HL-60 (cell line): ENCODE measurements around the gene WFDC13.
"Not testable (repeated sequence)": the region's sequence is repeated elsewhere in the genome, so short reads cannot be mapped to it uniquely, and the experiment has no call there.

ENCODE experiments used
- DNase-seq, 2 experiments: peaks; one replicate each; pipeline ENCODE4 v3.0.0-alpha.2; 2010 to 2020; ENCODE audit warnings: low read depth in 1 of 2, low spot score in 1 of 2
- H3K27ac ChIP-seq: fragments of 250-450 bp; sonication (Bioruptor Pico); replicated peaks from 2 replicates; pipeline ENCODE4 v1.5.1; 2020; ENCODE audit warnings: mild to moderate bottlenecking, moderate library complexity
- H3K27me3 ChIP-seq: fragments of 250-450 bp; sonication (Bioruptor Pico); 2 replicates; pipeline ENCODE4 v1.5.1; 2021; ENCODE audit warnings: mild to moderate bottlenecking, moderate library complexity; ENCODE audit not compliant: insufficient read depth, poor library complexity, severe bottlenecking
- H3K4me3 ChIP-seq: replicated peaks from 2 replicates; pipeline ENCODE4 v1.5.1; 2011; ENCODE audit warnings: mild to moderate bottlenecking, control low read depth, low read length; ENCODE audit not compliant: insufficient read depth
- CTCF ChIP-seq: IDR thresholded peaks from one replicate; pipeline ENCODE4 v1.5.1; 2011; ENCODE audit warnings: low read length, control low read depth, inconsistent platforms; ENCODE audit not compliant: insufficient read depth
- GABPA ChIP-seq: IDR thresholded peaks from 2 replicates; pipeline ENCODE4 v1.6.1; 2012; ENCODE audit warnings: low read depth
- POLR2AphosphoS5 ChIP-seq: IDR thresholded peaks from 2 replicates; pipeline ENCODE4 v1.6.1; 2012; ENCODE audit warnings: low read depth
- REST ChIP-seq: IDR thresholded peaks from 2 replicates; pipeline ENCODE4 v1.6.1; 2012; ENCODE audit warnings: low read depth; ENCODE audit not compliant: insufficient replicate concordance
- SPI1 ChIP-seq: IDR thresholded peaks from 2 replicates; pipeline ENCODE4 v1.6.1; 2012; ENCODE audit warnings: low read depth, mild to moderate bottlenecking, borderline replicate concordance
- long read RNA-seq: library from polyadenylated mRNA; unstranded; transcript quantifications from one replicate; pipeline ENCODE4 v2.0.0, GENCODE V29; 2020

The WFDC13 gene
- long read RNA-seq = 0 reads

- no peak for TF ChIP-seq GABPA
- TF ChIP-seq CTCF = no peak
- TF ChIP-seq SPI1 = no peak
- TF ChIP-seq POLR2AphosphoS5 = no peak
- TF ChIP-seq REST = no peak
Observed at GRCh38 chr20:45701873-45702272, at the start of gene WFDC13. Gene WFDC13 (plus strand): TSS chr20:45702038. CDS start chr20:45702124, 86 bp downstream.

GRCh38 chr20:45657038-45657437 is 44.8 kb upstream of the WFDC13 start:
- H3K27ac ChIP-seq, DNase-seq, H3K4me3 ChIP-seq, H3K27me3 ChIP-seq: not testable (repeated sequence)

More at GRCh38 chr20:45701873-45702272, at the start of gene WFDC13:
- H3K27me3 ChIP-seq = peaks cover 5% of the 10 kb centered on the region
- no peak within 1 kb of the TSS for H3K4me3 ChIP-seq
- no peak within 1 kb of the TSS for H3K27ac ChIP-seq
- DNase-seq = no peak

GRCh38 chr20:45670139-45670538 is 31.7 kb upstream of the WFDC13 start, which contains the start of gene WFDC11:
Gene WFDC11 (minus strand): TSS chr20:45670239. CDS start chr20:45650600, 19,639 bp downstream.
- Histone ChIP-seq H3K27me3 (peaks cover 15% of the 10 kb centered on the region), H3K27ac (no peak within 1 kb of the TSS), H3K4me3 (no peak within 1 kb of the TSS)
- TF ChIP-seq SPI1 (no peak), GABPA (no peak), REST (no peak), CTCF (no peak), POLR2AphosphoS5 (no peak)
- DNase-seq = no peak

GRCh38 chr20:45672765-45673164 is 29.1 kb upstream of the WFDC13 start:
- TF ChIP-seq CTCF = no peak
- TF ChIP-seq GABPA = no peak
- H3K27me3 ChIP-seq = peaks cover 20% of the 10 kb centered on the region
- DNase-seq = no peak
- H3K4me3 ChIP-seq = no peak overlapping the region
- no peak overlapping the region for H3K27ac ChIP-seq
